Activated CD8-positive, alpha-beta memory T cell treated with anti-CD3 and anti-CD28 coated beads, Interleukin-2, amount 50 U/mL, for 48 hours (primary cell): ENCODE results near the gene RNF144A.
"Not testable (repeated sequence)": the region's sequence is repeated elsewhere in the genome, so short reads cannot be mapped to it uniquely, and the experiment has no call there.

Experiments
- DNase-seq: peaks from one replicate; pipeline ENCODE4 v3.0.0-alpha.2; 2020

Gene RNF144A

DNA sequence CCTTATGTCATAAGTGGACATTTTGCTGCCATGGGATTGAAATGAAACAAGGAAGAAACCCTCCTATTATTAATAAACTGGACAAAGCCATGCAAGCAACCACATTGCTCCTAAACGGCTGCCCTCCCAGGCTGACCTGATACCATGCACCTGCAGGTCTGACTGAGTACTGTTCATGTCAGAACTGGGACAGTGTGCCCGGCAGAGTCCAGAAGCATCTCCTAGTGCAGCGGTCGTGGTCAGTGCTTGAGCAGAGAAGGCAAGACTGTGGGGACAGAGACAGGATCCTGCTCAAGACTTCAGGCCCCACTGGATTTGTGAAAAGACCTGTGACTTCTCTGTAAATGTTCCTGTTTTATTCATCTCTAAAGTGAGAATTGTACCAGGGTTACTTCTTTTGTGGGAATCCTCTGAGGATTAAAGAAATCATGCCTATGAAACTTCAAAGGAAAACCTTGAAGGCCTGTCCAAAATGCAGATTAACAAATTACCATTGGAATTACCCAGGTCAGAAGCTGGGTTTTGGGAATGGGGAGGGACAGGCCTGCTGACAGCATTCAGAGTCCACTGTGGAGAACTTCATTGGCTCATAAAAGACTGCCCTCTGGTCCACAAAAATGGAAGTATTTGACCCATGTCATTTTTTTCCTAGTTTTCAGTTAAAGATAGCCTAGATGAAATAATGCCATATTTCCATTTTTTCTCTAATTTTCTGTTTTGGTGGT is 13.9 kb downstream of the RNF144A start:
- peak; percentile 46 for DNase-seq

DNA sequence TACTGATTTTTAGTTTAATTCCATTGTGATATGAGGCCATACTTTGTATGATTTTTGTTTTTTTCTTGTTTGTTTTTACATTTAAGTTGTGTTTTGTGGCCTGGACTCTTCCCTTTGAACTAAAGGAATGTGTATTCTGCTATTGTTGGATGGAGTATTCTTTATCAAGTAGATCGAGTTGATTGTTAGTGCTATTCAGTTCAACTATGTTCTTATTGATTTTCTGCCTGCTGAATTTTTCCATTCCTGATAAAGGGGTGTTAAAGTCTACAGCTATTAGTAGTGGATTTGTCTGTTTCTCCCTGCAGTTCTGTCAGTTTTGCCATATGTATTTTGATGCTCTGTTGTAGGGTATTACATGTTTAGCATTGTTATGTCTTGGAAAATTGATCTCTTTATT is 14.5 kb downstream of the RNF144A start:
- no peak for DNase-seq

DNA sequence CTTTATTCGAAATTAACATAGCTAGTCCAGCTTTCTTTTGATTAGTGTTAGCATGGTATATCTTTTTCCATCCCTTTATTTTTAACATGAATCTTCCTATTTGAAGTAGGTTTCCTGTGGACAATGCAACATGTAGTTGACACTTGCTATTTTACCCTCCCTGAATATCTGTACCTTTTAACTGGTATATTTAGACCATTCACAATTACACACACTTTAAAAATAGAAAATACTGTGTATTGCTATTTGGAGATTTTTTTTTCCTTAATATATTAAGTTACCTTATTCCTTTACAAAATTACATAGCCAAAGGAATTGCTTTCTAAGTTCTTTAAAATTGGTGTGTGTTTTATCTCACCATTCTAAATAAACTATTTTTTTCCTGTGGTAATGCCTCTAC is 15.0 kb downstream of the RNF144A start:
- no peak for DNase-seq

DNA sequence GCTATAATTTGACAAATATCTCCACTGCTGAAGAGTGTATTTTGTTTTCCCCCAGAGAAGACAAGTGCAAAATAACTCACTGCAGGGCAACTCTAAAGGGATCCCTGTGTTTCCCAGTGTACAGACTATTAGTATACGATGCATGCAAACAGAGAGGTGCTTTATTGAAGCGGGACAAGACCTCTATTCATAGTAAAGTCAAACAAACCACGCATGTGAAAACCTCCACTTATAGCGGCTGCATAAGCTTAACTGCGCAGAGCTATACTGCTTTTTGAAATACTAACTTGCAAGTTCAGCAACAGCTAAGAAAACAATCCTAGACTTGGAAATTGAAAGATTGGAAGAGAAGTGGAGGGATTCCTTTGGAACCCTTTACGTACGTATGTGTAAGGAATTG is 15.6 kb downstream of the RNF144A start:
- DNase-seq = no peak

DNA sequence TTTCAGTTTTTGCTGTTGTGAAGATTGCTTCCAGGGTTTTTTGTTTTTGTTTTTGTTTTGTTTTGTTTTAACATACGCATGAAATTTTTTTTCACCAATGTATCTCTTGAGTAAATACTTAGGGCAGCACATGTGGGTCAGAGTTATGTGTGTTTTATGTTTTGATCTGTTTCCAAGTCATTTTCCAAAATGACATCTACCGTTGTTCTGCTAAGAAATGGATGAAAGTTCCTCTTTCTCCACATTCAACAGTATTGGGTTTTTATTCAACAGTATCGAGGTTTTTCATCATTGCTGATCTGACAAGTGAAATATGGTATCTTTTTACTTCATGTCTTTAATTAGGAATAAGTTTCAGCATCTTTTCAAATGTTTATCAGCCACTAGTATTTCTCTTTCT is 16.7 kb downstream of the RNF144A start:
- DNase-seq = no peak

DNA sequence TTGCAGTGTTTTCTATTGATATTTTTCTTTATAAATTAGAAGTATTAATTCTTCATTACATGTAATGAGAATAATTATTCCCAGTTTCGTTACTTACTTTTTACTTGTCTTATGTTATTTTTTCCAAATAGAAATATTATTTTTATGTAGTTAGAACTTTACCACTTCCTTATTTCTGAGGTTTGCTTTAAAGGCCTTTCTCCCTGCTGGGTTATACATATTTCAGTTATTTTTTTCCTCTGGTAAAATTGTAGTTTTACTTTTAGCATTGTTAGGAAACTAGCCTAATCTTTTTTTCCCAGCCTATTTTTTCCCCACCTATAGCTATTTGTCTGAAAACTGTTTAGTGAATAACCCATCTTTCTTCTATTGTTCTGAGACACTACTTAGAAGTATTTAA is 17.1 kb downstream of the RNF144A start:
- DNase-seq = no peak

DNA sequence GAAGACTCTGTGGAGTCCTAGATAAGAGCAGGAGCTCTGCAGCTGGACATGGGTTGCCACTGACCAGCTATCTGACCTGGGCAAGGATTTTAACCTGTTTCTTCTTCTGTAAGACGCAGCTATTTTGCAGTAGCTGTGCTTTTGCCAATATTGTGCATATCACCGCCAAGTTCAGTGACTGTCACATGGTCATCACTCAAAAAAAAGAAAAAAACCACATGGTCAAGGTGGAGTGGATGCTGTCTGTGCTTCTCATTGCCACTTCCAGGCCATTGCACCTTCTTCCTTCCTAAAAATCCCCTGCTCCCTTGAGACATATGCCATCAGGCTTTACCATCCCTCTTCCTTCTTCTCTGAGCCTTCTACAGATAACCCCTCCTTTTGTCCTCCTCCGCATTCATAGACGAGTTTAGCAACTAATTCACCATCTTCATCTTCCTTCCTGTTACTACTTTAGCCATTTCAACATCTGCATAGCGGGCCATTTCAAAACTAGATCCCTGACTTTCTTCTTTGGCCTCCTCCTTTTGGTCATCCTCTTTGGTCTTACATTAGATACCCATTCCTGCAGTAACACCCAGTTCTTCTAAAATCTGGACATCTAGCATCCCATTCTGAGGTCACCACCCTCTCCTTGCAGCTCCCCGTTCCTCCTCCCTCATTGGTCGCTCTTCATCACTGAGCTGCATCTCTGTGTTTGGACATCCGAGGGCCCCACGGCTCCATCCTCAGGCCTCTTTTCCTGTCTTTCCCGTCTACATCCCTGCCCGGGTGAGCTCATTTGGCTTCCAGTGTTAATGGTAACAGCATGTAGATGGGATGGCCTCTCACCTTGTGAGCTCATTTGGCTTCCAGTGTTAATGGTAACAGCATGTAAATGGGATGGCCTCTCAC is 17.8 kb downstream of the RNF144A start:
- DNase-seq = no peak

DNA sequence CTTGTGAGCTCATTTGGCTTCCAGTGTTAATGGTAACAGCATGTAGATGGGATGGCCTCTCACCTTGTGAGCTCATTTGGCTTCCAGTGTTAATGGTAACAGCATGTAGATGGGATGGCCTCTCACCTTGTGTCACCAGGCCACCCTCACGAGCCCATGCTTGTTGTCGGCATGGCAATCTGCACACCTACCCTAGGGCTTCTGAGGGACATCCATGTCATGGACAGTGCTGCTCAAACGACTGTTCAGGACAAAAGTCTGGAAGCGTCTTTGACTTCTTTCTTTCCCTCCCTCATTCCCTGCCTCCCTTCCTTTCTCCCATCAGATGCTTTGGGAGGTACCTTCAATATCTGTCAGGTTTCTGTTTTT is 18.4 kb downstream of the RNF144A start:
- not testable (repeated sequence) for DNase-seq

DNA sequence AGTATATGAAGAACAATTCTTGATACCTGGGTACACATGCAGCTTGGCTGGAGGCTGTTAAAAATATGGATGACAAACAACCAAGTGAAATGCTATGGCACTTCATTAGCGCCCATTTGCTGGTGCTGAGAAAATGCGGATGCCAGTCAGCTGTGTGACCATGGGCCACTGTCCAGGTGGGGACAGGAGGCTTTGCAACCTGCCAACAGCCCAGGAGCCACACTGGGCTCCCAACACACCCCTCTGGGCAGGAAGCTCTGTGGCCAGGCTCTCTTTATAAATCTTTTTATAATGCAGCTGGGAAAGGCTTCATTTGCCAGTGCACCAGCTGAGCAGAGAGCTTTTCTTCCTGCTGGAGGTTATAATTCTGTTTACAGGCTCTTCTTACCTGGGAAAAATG is 19.9 kb downstream of the RNF144A start:
- no peak for DNase-seq

DNA sequence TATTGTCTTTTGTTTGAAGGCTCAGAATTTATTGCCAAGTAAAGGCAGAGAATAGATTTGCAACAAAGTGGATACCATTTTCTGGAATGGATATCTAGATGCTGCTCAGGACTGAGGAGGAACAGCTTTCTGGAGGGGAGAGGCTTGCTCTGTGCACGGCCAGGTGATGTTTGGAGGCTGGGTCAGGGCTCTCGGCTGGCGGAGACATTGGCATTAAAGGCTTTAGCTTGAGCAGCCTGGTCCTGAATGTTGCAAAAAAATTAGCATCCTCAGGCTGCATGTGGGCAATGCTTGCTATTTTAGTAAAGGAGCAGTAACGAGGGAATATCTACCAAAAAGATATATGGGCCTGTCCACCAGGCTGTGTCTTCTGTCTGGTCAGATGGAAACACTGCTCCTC is 20.4 kb downstream of the RNF144A start:
- no peak for DNase-seq

DNA sequence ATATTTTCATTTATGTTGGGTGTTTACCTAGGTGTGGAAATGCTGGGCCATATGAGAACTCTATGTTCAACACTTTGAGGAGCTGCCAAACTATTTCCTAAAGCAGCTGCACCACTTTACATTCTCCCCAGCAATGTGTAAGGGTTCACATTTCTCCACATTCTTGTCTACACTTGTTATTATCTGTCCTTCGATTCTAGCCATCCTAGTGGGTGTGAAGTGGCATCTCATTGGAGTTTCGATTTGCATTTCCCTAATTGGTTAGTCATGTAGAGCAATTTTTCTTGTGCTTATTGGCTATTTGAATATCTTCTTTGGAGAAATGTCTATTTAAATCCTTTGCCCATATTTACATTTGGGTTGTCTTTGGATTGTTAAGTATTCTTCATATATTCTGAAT is 21.9 kb downstream of the RNF144A start:
- no peak for DNase-seq

DNA sequence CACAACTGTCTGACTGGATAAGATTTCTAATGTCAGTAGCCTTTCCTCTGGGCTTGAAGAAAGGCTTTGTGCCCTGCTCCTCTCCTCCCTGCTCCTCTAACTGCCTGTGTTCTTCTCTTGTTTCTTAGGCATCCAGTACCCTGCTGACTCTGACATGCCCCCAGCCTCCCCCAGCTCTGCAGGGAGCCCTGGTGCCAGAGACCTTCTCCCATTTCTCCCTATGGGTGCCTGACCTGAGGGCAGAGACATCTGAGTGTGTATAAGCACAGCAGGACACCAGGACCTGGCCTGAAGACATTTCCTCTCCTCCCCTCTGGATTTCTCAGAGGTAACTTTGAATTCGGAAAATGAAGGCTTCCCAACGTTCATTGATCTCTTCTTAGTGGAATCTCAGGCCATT is 23.6 kb downstream of the RNF144A start:
- DNase-seq = no peak

DNA sequence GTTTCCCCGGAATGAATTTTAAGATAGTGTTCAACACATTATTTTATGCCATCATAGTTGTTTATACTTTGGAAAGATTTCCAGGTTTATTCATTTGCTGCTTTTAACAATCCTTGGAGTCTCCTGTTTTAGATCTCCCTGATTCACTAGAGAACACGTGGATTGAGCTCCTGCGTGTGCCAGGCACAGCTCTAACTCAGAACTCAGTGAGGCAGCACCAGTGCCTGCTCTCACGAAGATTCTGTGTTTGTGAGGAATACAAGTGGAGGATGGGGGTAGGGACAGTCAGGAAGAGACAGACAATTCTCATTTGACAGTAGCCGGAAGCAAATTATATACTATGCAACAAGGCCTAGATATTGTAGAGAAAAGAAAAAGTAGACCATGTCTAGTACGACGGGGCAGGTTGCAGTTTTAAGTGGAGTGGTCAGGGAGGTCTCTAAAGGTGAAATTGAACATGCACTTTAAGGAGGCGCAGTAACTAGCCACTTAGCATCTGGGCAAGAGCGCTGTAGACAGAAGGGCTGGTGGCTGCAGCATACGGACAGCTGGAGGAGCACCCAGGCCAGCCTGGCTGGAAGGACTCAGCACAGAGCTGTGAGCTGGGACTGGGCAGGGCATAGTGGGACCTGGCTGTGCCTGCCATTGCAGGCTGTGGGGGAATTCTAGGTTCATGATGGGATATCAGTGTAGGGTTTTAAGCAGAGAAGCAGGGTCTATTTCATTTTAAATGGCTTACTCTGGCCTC is 24.3 kb downstream of the RNF144A start:
- no peak for DNase-seq

DNA sequence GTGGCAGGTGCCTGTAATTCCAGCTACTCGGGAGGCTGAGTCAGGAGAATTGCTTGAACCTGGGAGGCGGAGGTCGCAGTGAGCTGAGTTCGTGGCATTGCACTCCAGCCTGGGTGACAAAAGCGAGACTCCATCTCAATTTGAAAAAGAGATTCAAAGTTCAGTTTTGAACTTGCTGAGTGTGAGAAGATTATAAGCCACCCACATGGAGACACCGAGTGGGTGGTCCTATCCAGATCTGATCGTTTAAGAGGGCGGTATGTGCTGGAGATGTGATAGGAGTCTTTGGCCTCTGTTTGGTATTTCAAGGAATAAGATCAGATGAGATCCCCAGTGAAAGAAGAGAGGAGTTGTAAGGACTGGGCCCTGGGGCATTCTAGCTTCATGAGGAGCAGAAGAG is 25.6 kb downstream of the RNF144A start:
- DNase-seq = no peak

DNA sequence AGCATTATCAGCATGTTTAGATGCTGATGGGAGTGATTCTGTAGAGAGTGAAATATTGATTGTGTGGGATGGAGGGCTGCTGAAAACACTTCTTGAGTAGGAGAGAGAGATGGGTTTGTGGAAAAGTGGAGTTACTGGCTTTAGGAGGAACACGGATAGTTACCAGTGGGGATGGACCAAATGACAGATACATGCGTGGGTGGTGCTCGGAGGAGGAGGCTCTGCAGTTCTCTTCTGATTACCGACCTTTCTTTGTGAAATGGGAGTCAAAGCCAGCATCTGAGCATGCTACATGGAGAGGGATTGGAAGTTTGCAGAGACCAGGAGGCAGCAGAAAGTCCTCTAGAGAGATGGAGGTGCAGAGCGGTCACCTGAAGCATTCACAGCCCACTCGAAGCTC is 26.3 kb downstream of the RNF144A start:
- DNase-seq = no peak

DNA sequence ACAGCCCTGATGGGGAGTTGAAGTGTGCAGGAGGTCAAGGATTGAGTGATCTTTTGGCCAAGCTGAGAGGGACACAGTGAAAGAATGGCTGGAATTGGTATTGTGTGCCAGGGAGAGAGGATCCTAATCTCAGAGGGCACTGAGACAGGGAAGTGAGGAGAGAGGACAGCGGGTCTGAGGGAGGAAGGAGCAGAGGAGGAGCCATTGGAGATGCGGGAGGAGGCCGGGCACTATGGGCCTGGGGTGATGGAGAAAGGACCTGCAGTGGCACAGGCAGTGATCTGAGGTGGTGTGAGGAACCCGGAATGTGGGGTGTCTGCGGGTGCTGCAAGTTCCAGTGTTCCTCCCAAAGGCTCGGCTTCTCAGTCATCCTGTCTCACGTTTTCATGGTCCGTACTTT is 26.8 kb downstream of the RNF144A start:
- no peak for DNase-seq

DNA sequence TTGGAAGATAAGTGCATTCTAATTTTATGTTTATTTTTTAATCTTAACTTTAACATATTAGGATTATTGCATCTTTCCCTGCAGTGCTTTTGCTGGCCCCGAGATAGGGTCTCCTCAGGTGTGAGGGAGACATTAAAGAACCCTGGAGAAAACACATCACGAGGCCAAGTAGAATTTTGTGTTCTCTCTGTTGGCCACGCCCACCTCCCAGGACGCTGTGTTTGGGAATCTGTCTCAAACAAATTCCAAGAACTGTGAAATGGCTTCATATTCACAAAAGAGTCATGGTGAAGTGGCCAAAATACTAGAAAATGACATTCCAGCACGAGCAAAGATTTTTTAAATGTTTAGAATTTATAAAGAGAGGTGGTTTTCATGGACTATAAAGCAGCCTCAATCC is 27.3 kb downstream of the RNF144A start:
- no peak for DNase-seq

DNA sequence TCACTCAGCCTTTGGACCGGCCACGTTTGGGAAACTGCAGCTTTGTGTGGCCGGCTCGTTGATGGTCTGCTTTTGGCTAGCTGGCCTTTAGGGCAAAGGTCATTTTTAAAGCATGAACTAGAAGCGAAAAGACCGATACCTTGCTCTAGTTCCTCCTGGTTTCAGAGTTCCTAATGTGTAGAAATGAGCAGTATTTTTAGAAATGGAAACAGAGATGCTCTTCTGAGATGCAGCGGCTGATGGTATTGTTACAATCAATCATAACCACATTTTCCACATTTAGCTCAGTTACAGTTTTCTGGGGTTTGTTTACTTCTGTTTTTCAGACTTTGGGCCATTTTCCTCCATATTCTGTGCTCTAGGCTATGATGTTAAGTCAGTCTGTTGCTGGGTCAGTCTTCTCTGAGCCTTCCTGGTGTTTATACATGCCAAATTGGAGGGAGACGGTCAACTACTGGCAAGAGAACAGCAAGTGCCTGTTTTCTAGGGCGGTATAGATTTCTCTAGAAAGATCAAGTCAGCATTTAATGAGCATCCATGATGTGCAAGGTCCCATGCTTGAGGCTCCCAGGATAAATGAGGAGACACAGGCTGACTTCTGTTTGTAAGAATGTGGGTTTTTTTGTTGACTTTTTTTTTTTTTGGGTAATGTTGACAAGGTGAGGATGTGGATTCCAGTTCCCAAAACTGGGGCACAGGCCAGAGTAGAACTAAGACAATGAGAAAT is 28.0 kb downstream of the RNF144A start:
- DNase-seq = no peak

DNA sequence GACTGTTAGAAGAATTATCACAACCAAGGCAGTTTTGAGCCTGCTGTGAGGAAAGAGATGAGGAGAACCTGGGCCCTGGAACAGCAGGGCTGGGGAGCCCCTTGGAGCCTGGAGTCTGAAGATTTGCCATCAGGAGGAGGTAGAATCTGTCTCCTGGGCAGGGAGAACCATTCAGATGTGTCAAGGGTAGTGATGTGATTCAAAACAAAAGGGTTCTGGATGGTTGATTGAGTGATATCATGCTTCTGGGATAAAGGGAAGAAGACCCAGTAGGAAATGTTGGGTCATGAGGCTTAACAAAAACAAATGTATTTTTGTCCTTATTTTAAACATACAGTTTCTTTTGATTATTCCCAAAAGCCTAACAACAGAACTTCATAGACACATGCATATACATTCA is 28.6 kb downstream of the RNF144A start:
- no peak for DNase-seq

DNA sequence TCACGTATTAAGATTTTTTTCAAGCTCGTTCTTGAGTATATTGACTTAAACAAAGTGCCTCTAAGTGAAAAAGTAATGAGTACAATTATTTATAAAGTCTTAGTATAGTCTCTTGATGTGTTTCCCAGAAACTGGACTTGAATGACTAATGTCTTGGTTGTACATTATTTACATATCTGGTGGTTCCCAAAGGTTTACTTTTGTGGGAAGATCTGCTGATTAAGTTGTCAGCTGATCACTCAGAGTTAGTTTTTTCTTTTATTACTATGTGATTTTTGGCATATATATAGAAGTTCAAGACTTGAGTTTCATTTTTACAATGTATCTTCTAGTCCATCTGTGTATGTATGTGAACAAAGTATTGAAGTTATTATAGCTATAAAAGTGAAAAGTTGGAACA is 29.5 kb downstream of the RNF144A start:
- DNase-seq = no peak

DNA sequence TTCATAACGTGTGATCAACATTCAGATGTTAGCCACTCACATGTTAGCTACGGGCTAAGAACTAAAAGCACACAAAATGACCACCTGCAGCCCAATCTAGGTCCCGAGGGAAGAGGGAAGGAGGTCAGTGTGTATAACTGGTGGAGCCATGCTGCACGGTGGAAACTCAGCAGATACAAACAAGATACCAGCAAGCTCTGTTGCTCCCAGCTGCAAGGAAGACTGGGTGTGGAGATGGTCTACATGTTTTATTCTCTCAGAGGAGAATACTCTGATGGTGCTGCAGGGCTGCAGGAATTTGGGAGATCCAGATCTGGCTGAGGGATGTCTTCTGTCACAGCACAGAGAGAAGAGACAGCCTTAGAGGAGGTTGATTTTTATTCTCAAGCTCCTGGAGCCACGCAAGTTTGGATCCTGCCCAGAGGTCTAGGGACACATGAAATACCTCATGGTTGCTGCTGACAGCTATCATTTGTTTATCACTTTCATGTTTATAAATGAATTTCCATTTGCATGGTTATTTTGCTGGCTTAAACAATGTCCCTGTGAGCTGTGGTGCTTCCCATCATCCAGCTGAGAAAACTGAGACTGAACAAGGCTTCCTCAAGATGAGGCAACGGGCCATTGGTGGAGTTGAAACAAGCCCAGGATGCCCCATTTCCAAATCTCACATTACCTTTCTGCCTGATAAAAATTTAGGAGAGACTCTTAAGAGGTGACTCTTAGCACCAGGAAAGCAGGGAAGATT is 30.9 kb downstream of the RNF144A start:
- no peak for DNase-seq

DNA sequence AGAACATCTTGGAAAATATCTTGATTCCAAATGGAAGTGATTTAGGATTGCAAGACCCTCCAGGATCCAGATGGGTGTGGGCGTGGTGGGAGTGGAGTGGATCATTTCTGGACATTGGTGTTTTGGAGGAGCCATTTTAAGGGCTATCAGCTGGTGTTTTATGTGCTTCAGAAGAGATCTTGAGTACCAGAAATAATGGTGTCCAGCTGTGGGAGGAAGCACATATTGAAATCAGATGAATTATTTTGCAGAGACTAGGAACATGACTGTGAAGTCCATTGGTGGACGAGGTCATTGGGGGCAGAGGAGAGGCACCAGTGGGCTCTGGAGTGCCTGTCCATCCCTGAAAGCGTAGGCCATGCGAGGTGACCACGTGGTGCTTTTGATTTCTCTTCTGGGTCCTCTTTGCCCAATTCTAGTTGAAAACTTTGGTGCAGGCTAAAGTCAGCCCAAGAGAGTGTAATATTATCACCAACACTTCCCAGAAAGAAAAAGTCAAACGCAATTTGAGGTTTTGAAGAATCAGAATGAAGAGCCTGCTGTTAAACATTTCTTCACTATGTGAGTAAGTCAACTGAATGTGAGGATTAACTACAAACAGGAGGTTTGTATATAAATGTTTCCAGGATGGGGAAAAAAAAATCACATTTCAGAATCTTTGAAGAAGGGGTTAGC is 31.6 kb downstream of the RNF144A start:
- DNase-seq = no peak
